HG03045 (cell line): ENCODE results near the gene HSPA1L.

Experiments used
- ATAC-seq: cut with Tn5 transposase; IDR thresholded peaks from one replicate; pipeline ENCODE4 v1.9.1; 2021; ENCODE audit warnings: mild to moderate bottlenecking, moderate library complexity; ENCODE audit not compliant: unreplicated experiment

HSPA1L gene

DNA sequence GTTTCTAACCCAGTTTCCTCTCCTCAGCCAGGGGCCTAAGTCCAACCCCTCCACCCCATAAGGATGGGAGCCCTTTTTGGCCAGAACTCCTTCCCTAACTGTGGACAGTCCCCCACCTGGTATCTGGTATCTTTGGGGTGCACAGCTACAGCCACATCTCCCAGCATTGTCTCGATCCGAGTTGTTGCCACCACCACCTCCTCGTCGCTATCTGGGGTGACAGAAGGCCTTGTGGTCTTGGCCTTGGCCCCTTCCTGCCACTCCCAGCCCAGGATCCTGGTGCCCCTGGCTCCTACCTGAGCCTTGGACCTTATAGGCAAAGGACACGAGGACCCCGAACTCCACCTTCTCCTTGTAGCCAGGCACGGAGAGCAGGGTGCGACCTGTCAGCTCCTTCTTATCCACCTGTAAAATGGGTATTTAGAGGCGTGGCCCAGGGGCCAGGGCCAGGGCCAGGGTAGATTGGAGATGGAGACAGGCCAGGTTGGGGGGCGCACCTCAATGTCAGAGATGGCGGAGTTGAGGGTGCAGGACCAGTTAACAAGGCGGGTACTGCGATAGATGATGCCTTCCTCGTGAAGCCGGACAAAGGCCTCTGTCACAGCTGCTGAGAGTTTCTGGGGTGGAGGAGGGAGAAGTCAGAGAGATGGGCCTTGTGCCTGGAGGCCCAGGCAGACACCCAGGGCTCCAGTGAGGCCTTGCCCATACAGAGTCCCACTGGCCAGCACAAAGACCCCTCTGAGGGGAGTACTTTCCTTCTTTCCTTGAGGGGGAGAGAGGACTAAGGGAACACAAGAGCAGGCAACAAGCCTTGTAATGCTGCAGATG lies 30.8 kb downstream of the HSPA1L start:
- no peak for ATAC-seq

DNA sequence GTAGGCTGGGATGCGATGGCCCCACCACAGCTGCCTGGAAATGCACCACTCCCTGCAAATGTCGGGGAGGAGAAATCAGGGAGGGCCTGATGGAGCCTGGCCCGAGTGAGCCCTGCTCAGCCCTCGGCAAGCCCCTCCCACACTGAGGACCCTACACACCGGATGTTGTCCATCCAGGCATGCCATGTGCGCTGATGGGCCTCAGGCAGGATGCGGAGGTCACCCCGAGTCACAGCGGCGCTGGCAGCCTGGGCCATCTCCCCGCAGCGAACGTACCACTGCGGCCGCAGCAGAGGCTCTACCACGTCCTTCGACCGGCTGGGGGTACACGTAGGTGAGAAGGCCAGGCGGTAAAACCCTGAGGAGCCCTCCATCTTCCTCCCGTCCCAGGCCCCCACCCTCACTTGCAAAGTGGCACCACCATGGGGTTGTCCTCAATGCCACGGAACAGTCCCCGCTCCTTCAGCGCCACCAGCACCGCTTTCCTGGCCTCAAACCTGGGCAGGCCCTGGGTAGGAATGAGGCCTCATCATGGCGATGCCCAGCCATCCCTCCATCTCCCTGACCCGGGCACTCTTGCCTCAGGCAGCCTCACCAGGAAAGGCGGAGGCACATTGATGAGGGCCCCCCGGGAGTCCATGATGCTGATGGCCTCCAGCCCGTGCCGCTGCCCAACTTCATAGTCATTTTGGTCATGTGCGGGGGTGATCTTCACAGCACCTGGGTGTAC lies 32.8 kb downstream of the HSPA1L start:
- ATAC-seq: no peak

DNA sequence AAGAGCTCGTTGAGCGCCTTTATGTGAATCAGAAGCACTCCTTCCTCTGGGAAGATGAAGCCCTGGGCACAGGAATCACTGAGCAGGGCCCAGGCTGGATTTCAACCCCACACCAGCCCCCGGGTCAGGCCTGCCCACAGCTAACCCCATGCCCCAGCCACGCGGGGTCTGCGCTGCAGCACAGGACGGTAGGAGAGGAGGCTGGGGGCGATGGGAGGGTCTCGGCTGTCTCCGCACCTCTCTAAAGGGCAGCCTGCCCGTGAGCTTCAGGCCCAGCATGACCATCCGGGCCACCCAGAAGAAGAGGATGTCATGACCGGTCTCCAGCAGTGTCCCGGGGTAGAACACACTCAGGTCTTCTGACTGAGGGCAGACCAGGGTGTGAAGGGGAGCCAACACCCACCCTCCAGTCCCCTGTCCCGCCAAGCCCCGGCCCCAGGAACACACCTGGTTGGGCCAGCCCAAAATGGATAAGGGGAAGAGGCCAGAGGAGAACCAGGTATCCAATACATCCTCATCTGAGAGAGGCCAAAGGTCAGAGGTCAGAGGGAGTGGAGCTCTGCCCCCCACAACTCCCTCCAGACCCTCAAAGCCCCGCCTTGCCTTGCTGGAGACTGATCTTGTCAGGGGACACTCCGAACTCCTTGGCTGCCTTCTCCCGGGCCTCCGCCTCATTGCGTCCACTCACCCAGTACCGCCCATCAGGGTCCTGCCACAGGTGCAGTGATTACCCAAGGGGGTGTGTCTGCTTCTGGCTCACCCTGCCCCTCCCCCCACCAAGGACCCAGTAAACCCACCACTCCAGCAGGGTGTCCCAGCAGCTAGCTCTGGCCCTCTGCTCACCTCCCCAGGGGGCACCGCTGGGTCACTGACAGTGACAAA lies 33.6 kb downstream of the HSPA1L start:
- ATAC-seq: no peak

DNA sequence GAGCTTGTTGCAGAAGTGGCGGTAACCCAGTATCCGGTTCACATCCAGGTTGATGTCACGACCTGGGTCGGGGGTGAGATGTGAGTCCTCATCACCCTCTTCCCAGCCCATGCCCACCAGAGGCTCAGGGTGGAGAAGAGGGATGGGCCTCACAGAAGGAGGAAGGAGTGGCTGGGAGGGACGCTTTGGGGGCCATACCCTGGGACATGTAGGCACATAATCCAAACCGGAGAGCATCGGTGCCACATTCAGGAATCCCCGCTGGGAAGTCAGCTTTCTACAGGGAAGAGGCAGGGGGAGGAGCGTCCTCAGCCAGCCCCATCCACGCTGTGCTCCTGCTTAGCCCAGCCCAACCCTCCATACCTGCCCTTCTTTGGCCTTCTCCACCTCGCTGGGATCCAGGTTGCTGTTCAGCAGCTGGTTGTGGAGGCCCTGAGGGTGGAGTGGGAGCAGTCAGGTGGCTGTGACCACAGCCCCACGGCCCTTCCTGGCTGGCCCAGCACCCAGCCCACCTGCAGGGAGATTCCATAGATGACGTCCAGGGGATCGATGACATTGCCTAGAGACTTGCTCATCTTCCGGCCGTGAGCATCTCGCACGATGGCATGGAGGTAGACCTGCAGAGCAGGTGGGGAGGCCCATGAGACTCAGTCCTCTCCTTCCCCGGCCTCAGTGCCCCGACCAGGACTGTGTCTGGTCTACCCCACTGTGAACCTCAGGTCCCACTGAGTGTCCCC lies 34.4 kb downstream of the HSPA1L start:
- no peak for ATAC-seq

DNA sequence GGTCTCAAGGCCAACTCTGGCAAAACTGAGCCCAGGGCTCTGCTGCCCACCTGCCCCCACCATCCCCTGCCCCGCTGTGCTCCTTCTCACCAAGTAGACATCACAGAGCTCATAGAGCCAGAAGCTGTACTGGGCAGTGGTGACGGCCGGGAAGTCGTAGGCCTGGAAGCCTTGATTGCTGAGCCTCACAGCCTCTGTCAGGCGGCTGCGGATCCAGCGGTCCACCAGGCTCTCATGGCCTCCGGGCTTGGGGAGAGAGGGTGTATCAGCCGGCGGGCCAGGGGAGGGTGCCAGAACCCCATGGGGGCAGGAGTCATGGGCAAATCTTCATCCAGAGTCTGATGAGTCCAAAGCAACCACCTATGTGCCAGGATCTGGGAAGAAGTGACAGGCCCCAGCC lies 35.2 kb downstream of the HSPA1L start:
- ATAC-seq: no peak

DNA sequence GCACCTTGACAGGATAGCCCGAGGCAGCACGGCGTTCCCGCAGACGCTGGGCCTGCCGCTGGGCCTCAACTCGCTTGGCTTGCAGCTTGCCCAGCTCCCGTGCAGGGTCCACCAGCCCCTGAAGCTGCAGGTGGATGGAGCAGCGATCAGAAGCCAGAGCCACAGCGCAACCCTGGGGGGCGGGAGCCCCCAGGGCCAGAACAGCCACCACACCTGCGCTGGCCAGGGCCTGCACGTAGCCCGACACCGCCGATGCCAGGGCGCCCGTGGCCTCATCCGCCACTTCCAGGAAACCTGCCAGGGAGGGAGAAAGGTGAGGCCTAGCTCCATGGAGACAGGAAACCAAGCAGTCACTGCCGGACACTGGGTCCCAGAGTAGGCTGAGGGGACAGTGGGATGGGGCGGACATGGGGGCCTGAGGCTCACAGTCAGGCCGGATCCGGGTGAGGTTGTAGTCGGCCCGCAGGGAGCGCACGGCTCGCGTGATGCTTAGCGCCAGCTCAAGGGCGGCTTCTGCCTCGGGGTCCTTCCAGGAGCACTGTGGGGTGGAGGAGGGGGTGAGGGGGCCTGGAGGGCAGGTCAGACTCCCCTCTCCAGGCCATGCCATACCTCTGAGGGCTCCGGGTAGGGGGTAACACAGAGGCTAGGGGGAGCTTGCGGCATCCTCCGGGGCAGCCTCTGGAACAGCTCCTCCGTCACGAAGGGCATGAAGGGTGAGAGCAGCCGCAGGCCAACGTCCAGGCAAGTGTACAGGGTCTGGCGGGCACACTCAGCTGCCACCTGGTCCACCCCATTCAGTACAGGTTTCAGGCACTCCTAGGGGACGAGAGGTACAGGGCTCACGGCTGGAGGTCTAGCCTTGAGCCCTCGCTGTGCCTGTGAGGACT lies 35.8 kb downstream of the HSPA1L start:
- no peak for ATAC-seq

DNA sequence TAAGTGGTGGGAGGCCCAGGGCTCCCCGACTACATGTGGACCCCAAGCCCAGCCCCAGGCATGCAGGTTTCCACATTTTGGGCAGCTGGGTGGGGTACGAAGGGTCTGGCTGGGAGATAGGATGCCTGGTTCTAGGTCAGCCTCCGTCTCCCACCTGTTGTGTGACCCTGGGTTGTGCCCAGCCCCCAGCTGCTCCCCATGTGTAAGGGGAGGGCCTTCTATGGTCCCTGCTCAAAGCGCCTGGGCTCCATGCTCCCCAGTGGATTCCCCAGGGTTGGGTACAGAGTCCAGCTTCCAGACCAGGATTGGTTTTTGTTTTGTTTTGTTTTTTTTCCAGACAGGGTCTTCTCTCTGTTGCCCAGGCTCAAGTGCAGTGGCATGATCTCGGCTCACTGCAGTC lies 36.9 kb downstream of the HSPA1L start:
- no peak for ATAC-seq

DNA sequence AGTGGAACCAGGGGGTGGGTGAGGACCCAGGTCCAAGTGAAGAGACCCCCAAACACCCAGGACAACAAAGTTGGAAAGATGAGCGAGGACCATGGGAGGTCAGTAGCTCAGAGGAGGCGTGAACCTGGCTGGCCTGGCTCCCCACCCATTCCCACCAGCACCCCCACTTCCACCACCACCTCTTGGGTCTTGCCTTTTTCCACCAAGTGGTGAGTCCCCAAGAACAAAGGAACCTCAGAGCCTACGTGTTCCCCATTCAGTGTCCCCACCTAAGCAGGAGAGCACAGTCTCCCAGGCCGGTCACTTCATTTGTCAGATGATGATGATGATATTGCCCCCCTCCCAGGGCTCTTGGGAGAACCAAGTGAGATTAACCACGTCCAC lies 37.4 kb downstream of the HSPA1L start:
- no peak for ATAC-seq

DNA sequence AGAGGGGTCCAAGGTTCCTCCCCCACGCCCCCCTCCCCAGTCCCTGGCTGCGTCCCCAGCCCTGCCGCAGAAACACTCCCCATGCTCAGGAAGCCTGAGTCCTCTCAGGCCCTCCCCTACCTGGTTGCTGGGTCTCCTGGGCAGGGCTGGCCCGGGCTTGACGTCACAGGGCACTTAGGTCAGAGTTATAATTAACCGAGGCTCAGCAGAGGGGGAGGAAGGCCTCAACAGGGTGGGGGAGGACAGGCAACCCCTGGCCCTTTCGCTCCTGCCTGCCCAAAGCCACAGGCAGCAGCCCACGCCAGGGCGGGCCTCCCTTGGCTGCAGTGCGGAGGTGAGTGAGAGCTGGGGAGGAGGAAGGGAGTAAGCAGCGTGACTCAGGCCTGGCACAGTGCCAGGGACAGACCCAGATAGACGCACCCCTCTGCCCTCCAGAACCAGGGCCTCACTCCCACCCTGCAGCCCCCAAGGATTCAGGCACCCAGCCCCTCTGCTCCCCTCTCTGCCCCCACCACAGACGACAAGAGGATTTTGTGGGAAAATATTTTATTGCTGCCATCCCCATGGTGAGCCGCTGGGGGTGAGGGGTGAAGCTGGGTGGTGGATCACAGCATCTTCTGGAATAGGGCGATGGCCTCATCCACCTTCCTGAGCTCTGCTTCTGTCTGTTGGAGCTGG lies 38.0 kb downstream of the HSPA1L start, which contains the start of gene VWA7:
Gene VWA7 (minus strand): TSS at position 340 of the 678 bp plus-strand sequence. CDS start 549 bp downstream, outside the sequence.
- ATAC-seq: peak; percentile 67

DNA sequence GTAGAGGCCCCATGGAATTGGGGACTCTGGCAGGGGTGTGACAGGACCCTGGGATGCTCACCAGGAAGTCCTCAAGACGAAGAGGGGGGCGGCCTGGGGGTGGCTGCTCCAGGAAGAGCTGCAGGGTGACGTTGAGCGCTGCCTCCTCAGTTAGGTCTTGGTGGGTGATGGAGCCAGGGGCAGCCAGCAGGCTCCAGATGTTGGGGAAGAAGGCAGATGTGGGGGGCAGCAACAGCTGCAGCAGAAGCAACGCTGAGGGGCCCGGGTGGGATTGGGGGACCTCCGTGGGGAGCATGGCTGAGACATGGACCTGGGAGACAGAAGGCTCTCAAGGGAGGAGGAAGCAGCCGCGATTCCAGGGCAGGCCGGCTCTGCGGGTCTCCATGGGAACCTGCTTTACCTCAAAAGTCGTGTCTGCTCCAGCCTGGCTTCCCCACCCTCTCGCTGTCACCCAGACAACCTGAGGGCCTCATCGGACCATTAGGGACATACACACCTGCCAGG lies 38.5 kb downstream of the HSPA1L start:
- no peak for ATAC-seq

DNA sequence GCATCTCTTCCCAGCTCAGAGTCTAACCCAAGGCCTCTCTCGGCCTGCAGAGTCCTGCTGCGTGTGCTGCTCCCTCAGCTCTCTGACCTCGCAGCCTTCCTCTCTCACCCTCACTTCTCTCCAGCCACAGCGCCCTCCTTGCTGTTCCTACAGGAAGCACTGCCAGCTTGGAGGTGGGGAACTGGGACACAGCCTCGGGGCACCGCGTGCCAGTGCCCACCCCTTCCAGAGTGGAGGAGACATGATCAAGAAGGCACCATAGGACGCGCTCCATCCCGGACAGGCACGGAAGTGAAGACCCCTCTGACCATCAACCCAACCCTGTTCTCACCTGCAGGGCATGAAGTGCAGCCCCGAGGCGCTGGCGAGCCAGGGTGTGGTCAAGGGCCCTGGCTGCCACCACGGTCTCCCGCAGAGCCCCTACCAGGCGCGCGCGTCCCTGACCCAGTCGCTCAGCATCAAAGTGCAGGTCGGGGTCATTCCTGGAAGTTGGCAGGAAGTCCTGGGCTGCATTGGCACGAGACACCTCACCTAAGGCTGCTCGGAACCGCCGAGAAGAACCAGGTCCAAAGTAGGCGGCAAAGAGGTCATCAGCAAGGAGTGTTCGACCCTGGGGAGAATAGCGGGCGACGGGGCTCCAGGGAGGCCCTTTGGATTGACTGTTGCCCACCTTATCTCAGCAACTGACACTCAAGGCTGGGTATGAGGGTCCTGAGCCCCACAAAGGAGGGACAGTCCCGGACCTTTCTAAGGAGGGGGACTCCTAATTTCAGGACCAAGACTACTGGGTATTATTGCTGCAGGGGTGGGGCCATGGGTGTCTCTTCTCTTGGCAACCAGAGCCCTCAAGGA lies 39.2 kb downstream of the HSPA1L start:
- ATAC-seq: no peak

DNA sequence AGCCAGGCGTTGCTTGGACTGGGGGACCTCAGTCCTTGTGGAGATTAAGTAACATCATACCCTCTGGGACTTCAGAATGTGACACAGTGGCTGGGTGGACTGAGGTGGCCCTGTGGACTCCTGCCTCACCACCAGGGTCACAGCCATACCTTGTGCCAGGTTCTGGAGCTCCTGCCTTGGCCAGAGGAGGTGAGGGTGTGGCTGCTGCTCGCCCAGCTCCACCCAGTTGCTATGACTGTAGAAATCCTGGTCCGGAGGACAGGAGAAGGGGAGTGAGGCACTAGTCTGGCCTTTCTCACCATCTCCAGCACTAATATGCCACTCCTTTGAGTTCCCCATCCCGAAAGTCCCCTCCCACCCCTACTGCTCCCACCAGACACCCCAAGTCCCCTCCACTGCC lies 39.9 kb downstream of the HSPA1L start:
- ATAC-seq: no peak

DNA sequence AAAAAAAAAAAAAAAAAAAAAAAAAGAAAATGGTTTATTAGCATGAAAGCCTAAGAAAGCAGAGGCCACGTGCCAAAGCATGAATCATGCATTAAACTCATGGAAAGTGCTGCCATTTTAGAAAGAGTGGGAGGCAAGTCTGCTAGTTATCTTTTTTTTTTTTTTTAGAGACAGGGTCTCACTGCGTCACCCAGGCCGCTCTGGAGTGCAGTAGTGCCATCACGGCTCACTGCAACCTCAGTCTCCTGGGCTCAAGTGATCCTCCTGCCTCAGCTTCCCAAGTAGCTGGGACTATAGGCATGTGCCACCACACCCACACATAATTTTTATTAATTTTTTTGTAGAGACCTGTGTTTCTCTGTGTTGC lies 43.1 kb downstream of the HSPA1L start:
- ATAC-seq: no peak

DNA sequence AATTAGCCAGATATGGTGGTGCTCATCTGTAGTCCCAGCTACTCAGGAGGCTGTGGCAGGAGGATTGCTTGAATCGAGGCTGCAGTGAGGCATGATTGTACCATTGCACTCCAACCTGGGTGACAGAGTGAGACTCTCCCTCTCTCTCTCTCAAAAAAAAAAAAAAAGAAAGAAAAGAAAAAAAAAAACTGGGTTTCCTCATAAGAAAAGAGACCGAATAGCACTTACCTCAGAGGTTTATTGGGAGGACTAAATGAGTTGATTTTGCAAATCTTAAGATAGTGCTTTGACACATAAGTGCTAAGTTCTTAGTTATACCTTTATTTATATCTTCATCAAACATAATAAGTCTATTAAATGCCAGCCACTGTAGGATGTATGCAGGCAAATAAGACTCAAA lies 44.2 kb downstream of the HSPA1L start:
- no peak for ATAC-seq

DNA sequence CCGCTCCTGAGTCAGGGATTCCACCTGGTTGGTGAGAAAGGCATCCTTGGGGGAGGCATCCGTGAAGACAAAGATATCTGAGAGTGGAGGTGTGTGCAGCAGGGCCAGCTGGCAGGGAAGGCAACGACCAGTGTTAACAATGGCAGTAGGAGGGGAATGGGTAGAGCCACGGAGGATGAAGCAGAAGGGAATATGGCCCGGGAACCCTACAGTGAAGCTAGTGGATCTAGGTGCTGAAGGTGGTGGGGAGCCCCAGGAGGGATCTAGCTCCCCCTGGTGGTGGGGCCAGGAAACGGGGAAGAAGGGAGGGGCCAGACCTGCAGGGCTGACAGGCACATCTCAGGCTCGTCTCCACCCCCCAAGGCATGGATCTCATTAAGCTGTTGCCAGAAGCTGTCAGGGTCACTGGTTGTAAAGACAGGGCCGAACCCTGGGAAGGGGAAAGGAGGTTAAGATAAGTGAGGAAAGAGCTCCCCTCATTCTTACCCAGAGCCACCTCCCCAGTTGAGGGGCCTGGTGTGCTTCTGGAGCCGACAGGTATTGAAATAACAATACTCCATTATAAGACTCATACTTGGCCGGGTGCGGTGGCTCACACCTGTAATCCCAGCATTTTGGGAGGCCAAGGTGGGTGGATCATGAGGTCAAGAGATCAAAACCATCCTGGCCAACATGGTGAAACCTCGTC lies 45.3 kb downstream of the HSPA1L start:
- no peak for ATAC-seq

DNA sequence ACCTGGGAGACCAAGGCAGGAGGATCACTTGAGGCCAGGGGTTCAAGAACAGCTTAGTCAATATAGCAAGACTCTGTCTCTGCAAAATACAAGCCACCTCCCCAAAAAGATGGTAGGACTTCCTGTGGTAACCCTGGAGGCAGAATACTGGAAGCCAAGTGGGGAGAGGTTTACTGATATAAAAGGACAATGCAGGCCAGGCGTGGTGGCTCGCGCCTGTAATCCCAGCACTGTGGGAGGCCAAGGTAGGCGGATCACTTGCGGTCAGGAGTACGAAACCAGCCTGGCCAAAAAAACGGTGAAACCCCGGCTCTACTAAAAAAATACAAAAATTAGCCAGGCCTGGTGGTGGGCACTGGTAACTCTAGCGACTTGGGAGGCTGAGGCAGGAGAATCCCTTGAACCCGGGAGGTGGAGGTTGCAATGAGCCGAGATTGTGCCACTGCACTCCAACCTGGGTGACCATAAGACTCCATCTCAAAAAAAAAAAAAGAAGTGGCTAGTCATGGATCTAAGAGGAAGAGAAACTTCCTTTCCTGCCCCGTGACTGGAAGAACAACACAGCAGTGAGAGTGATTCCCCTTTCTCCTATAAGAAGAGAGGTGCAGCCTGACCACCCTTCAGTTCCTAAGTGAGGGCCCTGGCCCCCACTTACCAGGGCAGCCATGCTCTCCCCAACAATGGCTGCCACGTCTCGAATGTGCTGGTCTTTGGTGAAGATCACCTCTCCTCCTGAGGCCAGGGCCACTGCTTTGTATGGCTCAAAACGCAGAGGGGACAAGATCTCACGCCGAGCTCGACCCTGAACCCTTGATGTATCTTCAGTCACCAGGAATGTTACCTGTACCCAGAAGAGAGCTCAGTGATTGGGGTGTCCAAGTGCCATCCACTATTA lies 46.5 kb downstream of the HSPA1L start:
- ATAC-seq: no peak
